Panc1 (cell line): Measurements from ENCODE around the gene KAZN. TPM values are rescaled to one million over a fixed set of nuclear protein-coding genes. Genes with fewer than 3 reads are reported as not detected.

Experiments used
- ATAC-seq: fragments of 200-7000 bp; cut with Tn5 transposase; 2 replicates; pipeline ENCODE4 v1.9.1; 2020; ENCODE audit warnings: mild to moderate bottlenecking, moderate library complexity
- BruUV-seq: library from RNA; stranded (reverse); fragments of 400-500 nt; replicated peaks from 2 replicates; lab custom pipeline; 2021; lab: Mats Ljungman, UMichigan
- CTCF ChIA-PET: fragments of 300-600 bp; sonication (Branson Sonifier 250); formaldehyde crosslinking; loops from one replicate; lab custom pipeline; 2022; ENCODE audit warnings: antibody characterized with exemption; lab: Charles Lee
- POLR2A ChIA-PET: fragments of 300-600 bp; sonication (Branson Sonifier 250); formaldehyde crosslinking; loops from one replicate; lab custom pipeline; 2022; ENCODE audit warnings: antibody characterized with exemption; lab: Charles Lee
- DNase-seq: peaks from one replicate; pipeline ENCODE4 v3.0.0-alpha.2; 2010; ENCODE audit warnings: low read depth, low spot score
- H3K27ac ChIP-seq: 2 replicates; pipeline ENCODE4 v1.5.1; 2011; ENCODE audit warnings: mild to moderate bottlenecking, low read length, inconsistent platforms
- H3K27me3 ChIP-seq: fragments of 200-500 bp; sonication (Bioruptor generic); 2 replicates; pipeline ENCODE4 v1.6.0; 2014; ENCODE audit warnings: low read length, inconsistent platforms; ENCODE audit not compliant: control insufficient read depth, insufficient read depth
- H3K36me3 ChIP-seq: fragments of 200-500 bp; sonication (Bioruptor generic); 2 replicates; pipeline ENCODE4 v1.5.1; 2014; ENCODE audit warnings: inconsistent platforms, mild to moderate bottlenecking, low read length, moderate library complexity; ENCODE audit not compliant: control insufficient read depth, insufficient read depth
- H3K4me1 ChIP-seq: 2 replicates; pipeline ENCODE4 v1.5.1; 2011; ENCODE audit warnings: inconsistent platforms, mild to moderate bottlenecking, low read length, moderate library complexity; ENCODE audit not compliant: control insufficient read depth, insufficient read depth
- H3K4me3 ChIP-seq, 2 experiments: 2 replicates each; pipeline ENCODE4 v1.5.1; 2011 to 2012; ENCODE audit warnings: low read depth in 2 of 2, low read length in 2 of 2, mild to moderate bottlenecking in 2 of 2, inconsistent platforms in 1 of 2, moderate library complexity in 1 of 2
- H3K9me3 ChIP-seq: fragments of 200-500 bp; sonication (Bioruptor generic); 2 replicates; pipeline ENCODE4 v1.5.1; 2014; ENCODE audit warnings: low read depth, mild to moderate bottlenecking, inconsistent platforms, low read length, moderate library complexity; ENCODE audit not compliant: control insufficient read depth, insufficient read depth
- POLR2AphosphoS5 ChIP-seq: IDR thresholded peaks from 2 replicates; pipeline ENCODE4 v1.6.1; 2012; ENCODE audit warnings: mild to moderate bottlenecking, low read depth, low read length, moderate library complexity
- SIN3A ChIP-seq: IDR thresholded peaks from 2 replicates; pipeline ENCODE4 v1.6.1; 2012; ENCODE audit warnings: low read depth, mild to moderate bottlenecking, low read length, moderate library complexity, borderline replicate concordance; ENCODE audit not compliant: insufficient read depth
- TCF7L2 ChIP-seq: IDR thresholded peaks from 2 replicates; pipeline ENCODE4 v1.6.1; 2011; ENCODE audit warnings: mild to moderate bottlenecking, low read depth, low read length, inconsistent platforms
- in situ Hi-C: cut with HindIII; loops from 2 replicates; pipeline ENCODE4 v1.10.0; 2016; ENCODE audit warnings: low sequenced_read_pairs, low pct_unique_long_range_greater_than_20kb
- intact Hi-C: fragments of 100-400 bp; cut with micrococcal nuclease; formaldehyde crosslinking; loops from one replicate; pipeline ENCODE4 v1.10.0; 2022; ENCODE audit not compliant: unreplicated experiment
- total RNA-seq: library from RNA; stranded (reverse); gene quantifications from one replicate; pipeline ENCODE4 v1.2.1, GENCODE V29; 2021; ENCODE audit not compliant: unreplicated experiment
- TF ChIP-seq, protein P1 (sequence below), 2 experiments: IDR thresholded peaks; 2 replicates each; pipeline ENCODE4 v1.6.1; 2011 to 2012; ENCODE audit warnings: low read depth in 2 of 2, control low read depth in 1 of 2, low read length in 1 of 2, mild to moderate bottlenecking in 1 of 2, moderate library complexity in 1 of 2; ENCODE audit not compliant: insufficient read depth in 1 of 2
- TF ChIP-seq, protein P2 (sequence below): fragments of 450-650 bp; IDR thresholded peaks from 2 replicates; pipeline ENCODE4 v1.5.1; 2017; ENCODE audit warnings: mild to moderate bottlenecking

Gene KAZN
- total RNA-seq, 1 experiment from 2014 or later, result 6.6 TPM

DNA sequence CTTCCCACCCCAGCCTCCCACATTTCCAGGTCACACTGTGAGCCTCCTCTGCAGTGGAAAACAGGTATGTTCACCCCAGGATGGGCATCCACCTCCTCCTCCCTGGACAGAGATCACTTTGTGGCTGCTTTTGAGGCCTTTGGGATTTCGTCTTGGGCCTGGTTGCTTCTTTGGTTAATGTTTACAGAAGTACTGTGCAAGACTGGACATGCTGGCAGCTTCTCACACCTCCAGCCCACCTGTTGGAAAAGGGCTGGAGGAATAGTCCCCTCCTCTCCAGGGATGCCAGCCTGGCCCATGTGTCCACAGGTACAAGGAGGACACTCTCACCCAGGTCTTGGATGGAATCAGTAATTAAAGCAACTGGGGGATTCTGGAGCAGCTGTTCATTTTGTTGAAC, 56.1 kb downstream of the KAZN start:
- no peaks in the 10 kb centered on the region for H3K27me3 ChIP-seq
- ChIA-PET POLR2A (no interaction called here), CTCF (no interaction called here)
- no peak overlapping the region for H3K27ac ChIP-seq
- H3K4me3 ChIP-seq, result no peak overlapping the region
- TF ChIP-seq, protein P1, sequence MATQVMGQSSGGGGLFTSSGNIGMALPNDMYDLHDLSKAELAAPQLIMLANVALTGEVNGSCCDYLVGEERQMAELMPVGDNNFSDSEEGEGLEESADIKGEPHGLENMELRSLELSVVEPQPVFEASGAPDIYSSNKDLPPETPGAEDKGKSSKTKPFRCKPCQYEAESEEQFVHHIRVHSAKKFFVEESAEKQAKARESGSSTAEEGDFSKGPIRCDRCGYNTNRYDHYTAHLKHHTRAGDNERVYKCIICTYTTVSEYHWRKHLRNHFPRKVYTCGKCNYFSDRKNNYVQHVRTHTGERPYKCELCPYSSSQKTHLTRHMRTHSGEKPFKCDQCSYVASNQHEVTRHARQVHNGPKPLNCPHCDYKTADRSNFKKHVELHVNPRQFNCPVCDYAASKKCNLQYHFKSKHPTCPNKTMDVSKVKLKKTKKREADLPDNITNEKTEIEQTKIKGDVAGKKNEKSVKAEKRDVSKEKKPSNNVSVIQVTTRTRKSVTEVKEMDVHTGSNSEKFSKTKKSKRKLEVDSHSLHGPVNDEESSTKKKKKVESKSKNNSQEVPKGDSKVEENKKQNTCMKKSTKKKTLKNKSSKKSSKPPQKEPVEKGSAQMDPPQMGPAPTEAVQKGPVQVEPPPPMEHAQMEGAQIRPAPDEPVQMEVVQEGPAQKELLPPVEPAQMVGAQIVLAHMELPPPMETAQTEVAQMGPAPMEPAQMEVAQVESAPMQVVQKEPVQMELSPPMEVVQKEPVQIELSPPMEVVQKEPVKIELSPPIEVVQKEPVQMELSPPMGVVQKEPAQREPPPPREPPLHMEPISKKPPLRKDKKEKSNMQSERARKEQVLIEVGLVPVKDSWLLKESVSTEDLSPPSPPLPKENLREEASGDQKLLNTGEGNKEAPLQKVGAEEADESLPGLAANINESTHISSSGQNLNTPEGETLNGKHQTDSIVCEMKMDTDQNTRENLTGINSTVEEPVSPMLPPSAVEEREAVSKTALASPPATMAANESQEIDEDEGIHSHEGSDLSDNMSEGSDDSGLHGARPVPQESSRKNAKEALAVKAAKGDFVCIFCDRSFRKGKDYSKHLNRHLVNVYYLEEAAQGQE (IDR thresholded peaks at IDR 0.05; ENCODE audit: insufficient read depth in 1 of 2, low read depth in 2 of 2, low read length in 1 of 2), result no peak
- no peak for TF ChIP-seq POLR2AphosphoS5
- TF ChIP-seq SIN3A, result no peak
- TF ChIP-seq, protein P2, sequence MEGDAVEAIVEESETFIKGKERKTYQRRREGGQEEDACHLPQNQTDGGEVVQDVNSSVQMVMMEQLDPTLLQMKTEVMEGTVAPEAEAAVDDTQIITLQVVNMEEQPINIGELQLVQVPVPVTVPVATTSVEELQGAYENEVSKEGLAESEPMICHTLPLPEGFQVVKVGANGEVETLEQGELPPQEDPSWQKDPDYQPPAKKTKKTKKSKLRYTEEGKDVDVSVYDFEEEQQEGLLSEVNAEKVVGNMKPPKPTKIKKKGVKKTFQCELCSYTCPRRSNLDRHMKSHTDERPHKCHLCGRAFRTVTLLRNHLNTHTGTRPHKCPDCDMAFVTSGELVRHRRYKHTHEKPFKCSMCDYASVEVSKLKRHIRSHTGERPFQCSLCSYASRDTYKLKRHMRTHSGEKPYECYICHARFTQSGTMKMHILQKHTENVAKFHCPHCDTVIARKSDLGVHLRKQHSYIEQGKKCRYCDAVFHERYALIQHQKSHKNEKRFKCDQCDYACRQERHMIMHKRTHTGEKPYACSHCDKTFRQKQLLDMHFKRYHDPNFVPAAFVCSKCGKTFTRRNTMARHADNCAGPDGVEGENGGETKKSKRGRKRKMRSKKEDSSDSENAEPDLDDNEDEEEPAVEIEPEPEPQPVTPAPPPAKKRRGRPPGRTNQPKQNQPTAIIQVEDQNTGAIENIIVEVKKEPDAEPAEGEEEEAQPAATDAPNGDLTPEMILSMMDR, result no peak
- no peak for TF ChIP-seq TCF7L2
- ATAC-seq, result no peak
- intact Hi-C loops (no loop called here), in situ Hi-C loops (no loop called here)
- no peak for DNase-seq
- H3K4me1 ChIP-seq, result no peaks in the 10 kb centered on the region
- H3K36me3 ChIP-seq, result no peaks in the 10 kb centered on the region
- no TSS peak for BruUV-seq
- H3K9me3 ChIP-seq, result no peaks in the 10 kb centered on the region

DNA sequence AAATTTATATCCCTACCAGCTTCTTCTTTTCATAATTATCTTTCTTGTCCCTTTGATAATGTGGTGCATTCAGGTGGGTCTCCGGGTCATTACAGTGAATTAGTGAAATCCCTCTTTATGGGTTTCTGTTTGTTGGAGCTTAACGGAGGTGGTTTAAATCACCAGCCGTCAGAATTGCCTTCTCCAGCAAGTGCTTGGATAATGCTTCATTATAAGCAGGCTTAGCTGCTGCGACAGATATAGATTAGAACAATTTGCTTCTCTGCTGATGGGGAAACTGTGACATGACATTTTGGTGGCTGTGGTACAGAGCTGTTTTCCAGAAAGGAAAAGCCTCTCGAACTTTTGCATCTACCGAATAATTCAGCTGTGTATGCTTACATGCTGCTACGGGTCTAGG, 56.9 kb downstream of the KAZN start:
- Histone ChIP-seq H3K27ac (no peak overlapping the region), H3K36me3 (no peaks in the 10 kb centered on the region), H3K4me3 (no peak overlapping the region), H3K4me1 (no peaks in the 10 kb centered on the region), H3K27me3 (no peaks in the 10 kb centered on the region), H3K9me3 (no peaks in the 10 kb centered on the region)
- in situ Hi-C loops (no loop called here), intact Hi-C loops (no loop called here)
- TF ChIP-seq SIN3A, result no peak
- TF ChIP-seq TCF7L2, result no peak
- ATAC-seq (no peak), DNase-seq (no peak)
- BruUV-seq, result no TSS peak
- CTCF ChIA-PET, result no interaction called here
- POLR2A ChIA-PET, result interaction anchor here (0.7 kb wide), 1 partner anchor 44 kb away, joined by 3 read pairs; no protein-coding TSS in a partner anchor

DNA sequence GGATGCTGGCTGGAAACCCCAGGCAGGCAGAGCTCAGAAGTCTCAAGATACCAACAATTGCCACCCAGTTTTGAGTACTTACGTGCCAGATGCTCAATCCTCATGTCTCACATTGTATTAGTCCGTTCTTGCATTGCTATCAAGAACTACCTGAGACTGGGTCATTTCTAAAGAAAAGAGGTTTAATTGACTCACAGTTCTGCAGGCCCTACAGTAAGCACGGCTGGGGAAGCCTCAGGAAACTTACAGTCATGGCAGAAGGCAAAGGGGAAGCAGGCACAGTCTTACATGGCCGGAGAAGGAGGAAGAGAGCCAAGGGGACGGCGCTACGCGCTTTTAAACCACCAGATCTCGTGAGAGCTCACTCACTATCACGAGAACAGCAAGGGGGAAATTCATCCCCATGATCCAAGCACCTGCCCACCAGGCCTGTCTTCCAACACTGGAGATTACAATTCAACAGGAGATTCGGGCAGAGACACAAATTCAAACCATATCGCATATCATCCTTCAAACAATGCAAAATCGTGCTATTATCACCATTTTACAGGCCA, 58.0 kb downstream of the KAZN start:
- no peak overlapping the region for H3K27ac ChIP-seq
- no TSS peak for BruUV-seq
- H3K4me3 ChIP-seq, result no peak overlapping the region
- no peaks in the 10 kb centered on the region; the same call in 1 of the 2 replicates for H3K4me1 ChIP-seq
- ATAC-seq, result no peak
- intact Hi-C loops (no loop called here), in situ Hi-C loops (no loop called here)
- CTCF ChIA-PET, result no interaction called here
- POLR2A ChIA-PET, result no interaction called here
- DNase-seq, result no peak
- H3K36me3 ChIP-seq, result no peaks in the 10 kb centered on the region
- H3K27me3 ChIP-seq, result no peaks in the 10 kb centered on the region
- no peaks in the 10 kb centered on the region for H3K9me3 ChIP-seq
- TF ChIP-seq SIN3A (no peak), POLR2AphosphoS5 (no peak), TCF7L2 (no peak)
- TF ChIP-seq, protein P2, result no peak
- TF ChIP-seq, protein P1 (IDR thresholded peaks at IDR 0.05; ENCODE audit: insufficient read depth in 1 of 2, low read depth in 2 of 2, low read length in 1 of 2), result no peak
